Measurements from ENCODE around the gene UGT1A5.

DNA sequence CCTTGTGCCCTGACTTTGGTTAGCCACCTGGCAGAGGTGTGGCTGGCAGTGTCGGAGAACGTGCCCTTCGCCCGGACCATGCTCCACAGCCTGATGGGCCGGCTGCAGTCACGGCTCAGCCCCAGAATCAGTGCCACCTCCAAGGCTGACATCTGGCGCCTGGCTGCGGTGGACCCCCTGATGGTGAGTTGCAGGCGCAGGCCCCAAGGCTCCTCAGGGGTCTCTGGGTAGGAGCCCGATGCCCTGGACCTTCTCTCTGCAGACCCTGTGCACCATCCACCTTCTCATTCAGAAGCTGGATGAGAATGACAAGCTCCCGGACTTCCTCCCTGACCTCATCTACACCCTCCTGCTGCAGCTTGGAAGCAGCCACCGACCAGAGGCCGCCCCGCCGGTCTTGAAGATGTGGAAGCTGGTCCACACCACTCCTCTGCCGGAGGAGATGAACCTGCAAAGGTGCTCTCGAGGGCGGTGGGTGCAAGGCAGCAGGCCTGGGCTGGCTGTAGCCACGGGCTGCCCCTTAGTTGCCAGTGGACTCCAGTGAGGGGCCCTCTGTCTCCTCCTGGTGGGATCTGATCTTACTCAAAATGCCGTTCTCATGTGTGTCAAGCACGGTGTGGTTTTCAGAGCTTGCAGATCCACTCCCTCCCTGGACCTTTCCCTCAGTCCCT is 109.5 kb downstream of the UGT1A5 start:
- TF ChIP-seq SRSF1 (optimal IDR thresholded peaks at IDR 0.05; ENCODE audit: low read depth, low read length) (no peak), SUZ12 (IDR thresholded peaks at IDR 0.05; ENCODE audit: low read depth, low read length) (no peak), ZNF143 (CRISPR knock-in tag; IDR thresholded peaks at IDR 0.05) (no peak), KLF16 (CRISPR knock-in tag; IDR thresholded peaks at IDR 0.05) (no peak), ZNF101 (CRISPR knock-in tag; IDR thresholded peaks at IDR 0.05; ENCODE audit: borderline replicate concordance, low read depth) (no peak), ZNF510 (CRISPR knock-in tag; IDR thresholded peaks at IDR 0.05; ENCODE audit: low read depth) (no peak), ELF1 (CRISPR knock-in tag; IDR thresholded peaks at IDR 0.05) (no peak), TCF7L2 (IDR thresholded peaks at IDR 0.05; ENCODE audit: low read depth, low read length) (no peak), MXI1 (IDR thresholded peaks at IDR 0.05; ENCODE audit: borderline replicate concordance, low read depth, low read length) (no peak)
- TF ChIP-seq, protein P1, sequence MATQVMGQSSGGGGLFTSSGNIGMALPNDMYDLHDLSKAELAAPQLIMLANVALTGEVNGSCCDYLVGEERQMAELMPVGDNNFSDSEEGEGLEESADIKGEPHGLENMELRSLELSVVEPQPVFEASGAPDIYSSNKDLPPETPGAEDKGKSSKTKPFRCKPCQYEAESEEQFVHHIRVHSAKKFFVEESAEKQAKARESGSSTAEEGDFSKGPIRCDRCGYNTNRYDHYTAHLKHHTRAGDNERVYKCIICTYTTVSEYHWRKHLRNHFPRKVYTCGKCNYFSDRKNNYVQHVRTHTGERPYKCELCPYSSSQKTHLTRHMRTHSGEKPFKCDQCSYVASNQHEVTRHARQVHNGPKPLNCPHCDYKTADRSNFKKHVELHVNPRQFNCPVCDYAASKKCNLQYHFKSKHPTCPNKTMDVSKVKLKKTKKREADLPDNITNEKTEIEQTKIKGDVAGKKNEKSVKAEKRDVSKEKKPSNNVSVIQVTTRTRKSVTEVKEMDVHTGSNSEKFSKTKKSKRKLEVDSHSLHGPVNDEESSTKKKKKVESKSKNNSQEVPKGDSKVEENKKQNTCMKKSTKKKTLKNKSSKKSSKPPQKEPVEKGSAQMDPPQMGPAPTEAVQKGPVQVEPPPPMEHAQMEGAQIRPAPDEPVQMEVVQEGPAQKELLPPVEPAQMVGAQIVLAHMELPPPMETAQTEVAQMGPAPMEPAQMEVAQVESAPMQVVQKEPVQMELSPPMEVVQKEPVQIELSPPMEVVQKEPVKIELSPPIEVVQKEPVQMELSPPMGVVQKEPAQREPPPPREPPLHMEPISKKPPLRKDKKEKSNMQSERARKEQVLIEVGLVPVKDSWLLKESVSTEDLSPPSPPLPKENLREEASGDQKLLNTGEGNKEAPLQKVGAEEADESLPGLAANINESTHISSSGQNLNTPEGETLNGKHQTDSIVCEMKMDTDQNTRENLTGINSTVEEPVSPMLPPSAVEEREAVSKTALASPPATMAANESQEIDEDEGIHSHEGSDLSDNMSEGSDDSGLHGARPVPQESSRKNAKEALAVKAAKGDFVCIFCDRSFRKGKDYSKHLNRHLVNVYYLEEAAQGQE (IDR thresholded peaks at IDR 0.05; ENCODE audit: borderline replicate concordance in 1 of 2, low read depth in 1 of 2, low read length in 2 of 2), result no peak

Measured in HepG2 (cell line).